PC-9 (cell line): ENCODE data around the gene WDR59.
"Not testable (repeated sequence)": the region's sequence is repeated elsewhere in the genome, so short reads cannot be mapped to it uniquely, and the experiment has no call there.

ENCODE experiments used
- CTCF ChIP-seq: fragments of 200-600 bp; sonication (generic); conservative IDR thresholded peaks from 2 replicates; pipeline ENCODE4 v1.6.1; 2017; ENCODE audit warnings: mixed run types, antibody characterized with exemption, mild to moderate bottlenecking, moderate library complexity
- EZH2 ChIP-seq: fragments of 200-600 bp; sonication (generic); IDR thresholded peaks from 2 replicates; pipeline ENCODE4 v1.8.0; 2017; ENCODE audit warnings: antibody characterized with exemption, low read depth

- TF ChIP-seq CTCF, EZH2: not testable (repeated sequence)
These were observed 141.4 kb downstream of the WDR59 start for GRCh38 chr16:74843381-74844035.
